Fibroblast of lung (primary cell): ENCODE results near the gene DPYD. TPM values are rescaled to one million over a fixed set of nuclear protein-coding genes. Genes with fewer than 3 reads are reported as not detected.

ENCODE experiments used
- DNase-seq, 2 donors: peaks; one replicate each; pipeline versions ENCODE4 v3.0.0 to v3.0.0-alpha.2; 2010; ENCODE audit warnings: low read depth in 2 of 2
- H2AFZ ChIP-seq: 2 replicates; pipeline ENCODE4 v1.5.1; 2012; ENCODE audit warnings: low read length, control low read depth, inconsistent platforms
- H3K27ac ChIP-seq: 2 replicates; pipeline ENCODE4 v1.5.1; 2011; ENCODE audit warnings: low read length, control low read depth; ENCODE audit not compliant: insufficient read depth
- H3K27me3 ChIP-seq: 2 replicates; pipeline ENCODE4 v1.5.1; 2011; ENCODE audit warnings: mild to moderate bottlenecking, low read length; ENCODE audit not compliant: control insufficient read depth, insufficient read depth
- H3K36me3 ChIP-seq: 2 replicates; pipeline ENCODE4 v1.5.1; 2011; ENCODE audit warnings: low read length; ENCODE audit not compliant: control insufficient read depth, insufficient read depth
- H3K4me1 ChIP-seq: 2 replicates; pipeline ENCODE4 v1.5.1; 2011; ENCODE audit warnings: low read length; ENCODE audit not compliant: control insufficient read depth, insufficient read depth; ENCODE audit errors: extremely low read depth
- H3K4me2 ChIP-seq: 2 replicates; pipeline ENCODE4 v1.5.1; 2011; ENCODE audit warnings: low read length, control low read depth; ENCODE audit not compliant: insufficient read depth; ENCODE audit errors: extremely low read depth
- H3K4me3 ChIP-seq, 4 experiments: fragments of 200-600 bp in 1 of 4; sonication (generic) in 1 of 4; replicated peaks in 1 of 4; 2 replicates each; pipeline ENCODE4 v1.5.1; 2011 to 2016; ENCODE audit warnings: low read length in 4 of 4, low read depth in 3 of 4, mild to moderate bottlenecking in 3 of 4, control low read depth in 2 of 4, inconsistent platforms in 1 of 4, mixed read lengths in 1 of 4; ENCODE audit not compliant: insufficient read depth in 1 of 4; ENCODE audit errors: control extremely low read depth in 1 of 4
- H3K79me2 ChIP-seq: 2 replicates; pipeline ENCODE4 v1.5.1; 2012; ENCODE audit warnings: mild to moderate bottlenecking, low read length, inconsistent platforms; ENCODE audit not compliant: control insufficient read depth, insufficient read depth
- H3K9ac ChIP-seq: 2 replicates; pipeline ENCODE4 v1.5.1; 2011; ENCODE audit warnings: mild to moderate bottlenecking, low read length, control low read depth; ENCODE audit not compliant: insufficient read depth
- H3K9me3 ChIP-seq: 2 replicates; pipeline ENCODE4 v1.5.1; 2012; ENCODE audit warnings: low read depth, low read length; ENCODE audit not compliant: control insufficient read depth, insufficient read depth
- H4K20me1 ChIP-seq: 2 replicates; pipeline ENCODE4 v1.5.1; 2011; ENCODE audit warnings: low read length; ENCODE audit not compliant: control insufficient read depth, insufficient read depth; ENCODE audit errors: extremely low read depth
- CTCF ChIP-seq, 2 donors: IDR thresholded peaks in 1 of 2; conservative IDR thresholded peaks in 1 of 2; 1 replicate in 1 of 2; 2 replicates in 1 of 2; pipeline ENCODE4 v1.5.1; 2011 to 2012; ENCODE audit warnings: low read length in 2 of 2, control low read depth in 1 of 2, inconsistent platforms in 1 of 2, low read depth in 1 of 2, mild to moderate bottlenecking in 1 of 2
- EZH2 ChIP-seq: IDR thresholded peaks from 2 replicates; pipeline ENCODE4 v1.5.1; 2012; ENCODE audit warnings: low read length, control low read depth, mild to moderate bottlenecking; ENCODE audit errors: missing control alignments
- polyA plus RNA-seq, 2 donors: library from polyadenylated mRNA; depleted of rRNA in 1 of 2; stranded (reverse) in 1 of 2; unstranded in 1 of 2; fragments of >200 nt; gene quantifications; 2 replicates each; pipeline ENCODE4 v1.2.1, GENCODE V29; 2011 to 2012; ENCODE audit warnings: missing spikeins in 1 of 2
- total RNA-seq: library from RNA; depleted of rRNA; stranded (reverse); fragments of >200 nt; gene quantifications from 2 replicates; pipeline ENCODE4 v1.2.1, GENCODE V29; 2014

Gene DPYD
- total and polyA plus RNA-seq, 2 donors (not counting 1 experiment from before 2014, with no cell fraction given) = 32.0 to 63.1 TPM

- TF ChIP-seq EZH2 (no peak), CTCF (conservative IDR thresholded peaks at IDR 0.05 in 1 of 2, IDR thresholded peaks at IDR 0.05 in 1 of 2; ENCODE audit: low read depth in 1 of 2, low read length in 2 of 2) (no peak)
- no peak overlapping the region for H3K4me3 ChIP-seq
- no peaks in the 10 kb centered on the region for H3K9me3 ChIP-seq
- H3K79me2 ChIP-seq = no peaks in the 10 kb centered on the region
- no peak overlapping the region for H3K9ac ChIP-seq
- H3K4me2 ChIP-seq = no peak overlapping the region
- no peaks in the 10 kb centered on the region for H3K4me1 ChIP-seq
- no peak for DNase-seq
- H3K27me3 ChIP-seq = no peaks in the 10 kb centered on the region
- no peak overlapping the region for H2AFZ ChIP-seq
- H3K27ac ChIP-seq = no peak overlapping the region
- H4K20me1 ChIP-seq = no peaks in the 10 kb centered on the region
- no peaks in the 10 kb centered on the region for H3K36me3 ChIP-seq
Measured at GRCh38 chr1:97877307-97877706, 43.5 kb downstream of the DPYD start.

GRCh38 chr1:97875996-97876395, 44.8 kb downstream of the DPYD start:
- Histone ChIP-seq H3K79me2 (no peaks in the 10 kb centered on the region), H3K9ac (no peak overlapping the region), H3K36me3 (no peaks in the 10 kb centered on the region), H3K9me3 (no peaks in the 10 kb centered on the region), H4K20me1 (no peaks in the 10 kb centered on the region), H3K4me1 (no peaks in the 10 kb centered on the region), H3K27ac (no peak overlapping the region), H2AFZ (no peak overlapping the region), H3K4me2 (no peak overlapping the region), H3K4me3 (no peak overlapping the region), H3K27me3 (no peaks in the 10 kb centered on the region)
- peak; percentile 56 to 70 for DNase-seq
- TF ChIP-seq CTCF (conservative IDR thresholded peaks at IDR 0.05 in 1 of 2, IDR thresholded peaks at IDR 0.05 in 1 of 2; ENCODE audit: low read depth in 1 of 2, low read length in 2 of 2) (no peak), EZH2 (no peak)

- H2AFZ ChIP-seq = no peak overlapping the region
- no peak overlapping the region for H3K4me2 ChIP-seq
- no peaks in the 10 kb centered on the region for H3K79me2 ChIP-seq
- no peak overlapping the region for H3K27ac ChIP-seq
- no peak overlapping the region for H3K9ac ChIP-seq
- H3K4me1 ChIP-seq = no peaks in the 10 kb centered on the region
- no peak for DNase-seq
- H3K27me3 ChIP-seq = no peaks in the 10 kb centered on the region
- TF ChIP-seq CTCF (conservative IDR thresholded peaks at IDR 0.05 in 1 of 2, IDR thresholded peaks at IDR 0.05 in 1 of 2; ENCODE audit: low read depth in 1 of 2, low read length in 2 of 2) = no peak
- no peak for TF ChIP-seq EZH2
- no peak overlapping the region for H3K4me3 ChIP-seq
- H3K36me3 ChIP-seq = no peaks in the 10 kb centered on the region
- H3K9me3 ChIP-seq = no peaks in the 10 kb centered on the region
- H4K20me1 ChIP-seq = no peaks in the 10 kb centered on the region
Measured at GRCh38 chr1:97870589-97870988, 50.2 kb downstream of the DPYD start.
